ENCODE measurements around the gene PDE2A. TPM values are rescaled to one million over a fixed set of nuclear protein-coding genes. Genes with fewer than 3 reads are reported as not detected.

PDE2A gene
- total and polyA plus RNA-seq, 8 donors, result 8.4 to 13.8 (median 11.2) TPM

DNA sequence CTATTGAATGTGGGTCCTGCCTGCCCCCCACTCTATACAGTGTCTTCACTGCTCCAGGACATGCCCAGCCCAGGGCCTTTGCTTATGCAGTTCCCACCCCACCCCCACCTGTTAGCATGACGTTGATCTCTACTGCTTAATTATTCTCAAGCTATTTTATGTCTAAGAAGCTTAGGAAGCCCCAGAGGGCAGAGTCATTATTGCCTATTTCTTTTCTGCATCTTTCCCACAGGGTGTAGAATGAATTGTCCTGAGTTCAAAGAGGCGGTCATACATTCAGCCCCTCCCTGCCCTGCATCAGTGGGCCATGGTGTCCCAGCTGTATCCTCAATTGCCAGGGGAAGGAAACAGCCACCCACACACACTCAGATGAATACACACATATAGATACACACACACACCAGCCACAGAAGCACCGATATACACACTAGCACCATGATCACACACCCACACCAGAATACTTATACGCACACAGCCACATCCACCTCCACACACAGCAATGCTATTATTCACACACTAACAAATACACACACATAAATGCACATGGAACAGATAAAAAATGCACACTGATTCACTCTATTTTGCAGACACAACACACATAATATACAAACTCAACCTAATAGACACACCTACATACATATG, 1.5 kb downstream of the PDE2A start:
- DNase-seq, result no peak
- H3K27me3 ChIP-seq, result peaks cover 10 to 98% of the 10 kb centered on the region in 2 donors
- intact Hi-C loops (cut with DNase I), result loop anchor here in 1 of 2 donors (10.0 kb wide), 1 partner anchor 198 kb away; no protein-coding TSS in a partner anchor
- no peak overlapping the region for H3K27ac ChIP-seq
- peaks cover 0 to 5% of the 10 kb centered on the region in 2 donors for H3K4me1 ChIP-seq
- TF ChIP-seq, protein P1, sequence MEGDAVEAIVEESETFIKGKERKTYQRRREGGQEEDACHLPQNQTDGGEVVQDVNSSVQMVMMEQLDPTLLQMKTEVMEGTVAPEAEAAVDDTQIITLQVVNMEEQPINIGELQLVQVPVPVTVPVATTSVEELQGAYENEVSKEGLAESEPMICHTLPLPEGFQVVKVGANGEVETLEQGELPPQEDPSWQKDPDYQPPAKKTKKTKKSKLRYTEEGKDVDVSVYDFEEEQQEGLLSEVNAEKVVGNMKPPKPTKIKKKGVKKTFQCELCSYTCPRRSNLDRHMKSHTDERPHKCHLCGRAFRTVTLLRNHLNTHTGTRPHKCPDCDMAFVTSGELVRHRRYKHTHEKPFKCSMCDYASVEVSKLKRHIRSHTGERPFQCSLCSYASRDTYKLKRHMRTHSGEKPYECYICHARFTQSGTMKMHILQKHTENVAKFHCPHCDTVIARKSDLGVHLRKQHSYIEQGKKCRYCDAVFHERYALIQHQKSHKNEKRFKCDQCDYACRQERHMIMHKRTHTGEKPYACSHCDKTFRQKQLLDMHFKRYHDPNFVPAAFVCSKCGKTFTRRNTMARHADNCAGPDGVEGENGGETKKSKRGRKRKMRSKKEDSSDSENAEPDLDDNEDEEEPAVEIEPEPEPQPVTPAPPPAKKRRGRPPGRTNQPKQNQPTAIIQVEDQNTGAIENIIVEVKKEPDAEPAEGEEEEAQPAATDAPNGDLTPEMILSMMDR (IDR thresholded peaks at IDR 0.05), result no peak
- H3K4me3 ChIP-seq, result no peak overlapping the region
- H3K9me3 ChIP-seq, result peaks cover 0 to 6% of the 10 kb centered on the region in 2 donors
- no peak for ATAC-seq
- no peaks in the 10 kb centered on the region for H3K36me3 ChIP-seq

DNA sequence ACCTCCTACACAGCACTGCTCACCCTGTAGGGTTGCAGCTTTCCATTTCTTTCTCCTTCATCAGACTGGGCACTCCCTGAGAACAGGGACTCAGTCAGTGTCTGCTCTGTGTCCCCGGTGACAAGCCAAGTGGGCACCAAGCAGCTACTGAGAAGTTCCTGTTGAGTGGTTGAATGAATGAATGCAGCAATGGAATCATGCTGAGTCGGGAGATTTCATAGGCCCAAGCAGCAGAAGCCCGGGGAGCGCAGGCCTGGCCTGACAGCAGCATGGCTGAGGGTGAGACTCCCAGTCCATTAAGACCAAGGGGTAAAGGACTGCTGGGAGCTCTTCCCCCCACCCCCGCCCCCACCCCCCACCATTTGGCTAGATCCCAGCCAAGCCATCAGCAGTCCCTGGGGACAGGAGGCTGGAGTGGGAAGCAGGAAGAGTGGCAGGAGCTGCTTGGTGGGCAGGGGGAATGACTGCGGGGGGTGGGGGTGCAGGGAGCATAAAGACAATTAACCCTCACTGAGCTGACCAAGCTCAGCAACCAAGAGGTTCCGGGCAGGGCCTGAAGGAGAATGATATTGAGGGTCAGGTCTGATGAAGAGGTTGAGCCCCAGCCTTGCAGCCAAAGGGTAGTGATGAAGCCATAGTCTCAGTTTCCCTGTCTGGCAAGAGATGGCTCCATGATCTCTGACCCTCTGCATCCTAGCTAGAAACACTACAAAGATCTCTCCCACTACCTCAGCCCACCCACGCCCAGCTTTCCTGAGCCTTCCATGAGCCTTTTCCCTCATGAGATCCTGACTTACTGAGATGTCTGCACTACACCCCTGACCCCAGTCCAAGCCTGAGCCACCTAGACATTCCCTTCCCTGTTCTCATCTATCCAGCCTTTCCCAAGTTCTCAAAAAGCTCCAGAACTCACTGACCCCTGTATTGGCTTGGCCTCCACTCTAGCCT, 2.8 kb downstream of the PDE2A start:
- intact Hi-C loops (cut with DNase I), result loop anchor here in 1 of 2 donors (10.0 kb wide), 1 partner anchor 197 kb away; no protein-coding TSS in a partner anchor

DNA sequence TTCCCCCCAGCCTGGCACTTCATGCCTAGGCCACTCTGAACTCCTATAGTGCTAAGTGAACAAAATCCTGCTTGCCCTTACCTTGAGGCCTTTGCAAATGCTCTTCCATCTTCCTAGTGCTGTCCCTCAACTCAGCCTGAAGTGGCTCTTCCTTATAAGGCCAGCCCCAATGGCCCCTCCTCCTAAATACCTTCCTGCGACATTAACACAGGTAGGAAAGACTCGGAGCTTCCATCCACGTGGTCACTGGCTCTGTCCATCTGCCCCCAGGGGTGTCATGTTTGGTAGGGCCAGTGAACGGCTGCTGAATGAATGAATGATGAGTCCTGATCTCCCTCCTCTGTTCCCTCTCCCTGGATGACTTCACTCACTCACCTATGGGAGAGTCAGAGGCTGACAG, 4.2 kb downstream of the PDE2A start:
- Histone ChIP-seq H3K4me3 (no peak overlapping the region), H3K27ac (no peak overlapping the region), H3K9me3 (peaks cover 0 to 11% of the 10 kb centered on the region in 2 donors), H3K27me3 (peaks cover 10 to 86% of the 10 kb centered on the region in 2 donors), H3K36me3 (no peaks in the 10 kb centered on the region), H3K4me1 (no peaks in the 10 kb centered on the region)
- DNase-seq (no peak), ATAC-seq (no peak)
- intact Hi-C loops (cut with DNase I), result loop anchor here in 1 of 2 donors (10.0 kb wide), 1 partner anchor 195 kb away; no protein-coding TSS in a partner anchor
- TF ChIP-seq, protein P1 (IDR thresholded peaks at IDR 0.05), result no peak

More for the DNA sequence above, 2.8 kb downstream of the PDE2A start:
- Histone ChIP-seq H3K27me3 (peaks cover 10 to 86% of the 10 kb centered on the region in 2 donors), H3K27ac (no peak overlapping the region), H3K9me3 (peaks cover 0 to 11% of the 10 kb centered on the region in 2 donors), H3K4me1 (no peaks in the 10 kb centered on the region), H3K4me3 (no peak overlapping the region), H3K36me3 (no peaks in the 10 kb centered on the region)
- ATAC-seq, result no peak
- no peak for DNase-seq
- TF ChIP-seq, protein P1 (IDR thresholded peaks at IDR 0.05), result no peak

DNA sequence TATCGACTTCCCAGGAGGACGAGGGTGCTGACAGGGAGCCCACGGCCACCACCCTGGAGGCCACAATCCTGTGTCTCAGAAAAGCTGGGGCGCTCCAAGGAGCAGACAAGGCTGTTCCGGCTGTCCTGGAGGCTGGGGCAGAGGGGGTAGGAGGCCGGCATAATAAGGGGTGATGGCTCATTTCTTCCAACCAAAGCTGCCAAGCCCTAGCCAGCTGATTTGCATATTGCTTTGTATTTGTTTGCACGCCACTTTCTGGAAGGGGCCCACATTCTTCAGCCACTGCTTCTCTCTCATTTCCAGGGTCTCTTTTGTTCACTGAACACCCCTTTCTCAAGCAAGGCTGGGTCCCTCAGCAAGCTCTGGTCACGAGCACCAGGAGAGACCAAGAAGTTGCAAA, 4.7 kb downstream of the PDE2A start:
- intact Hi-C loops (cut with DNase I), result no loop called here
- H3K4me3 ChIP-seq, result no peak overlapping the region
- TF ChIP-seq, protein P1 (IDR thresholded peaks at IDR 0.05), result no peak
- peaks cover 10 to 81% of the 10 kb centered on the region in 2 donors for H3K27me3 ChIP-seq
- H3K4me1 ChIP-seq, result no peaks in the 10 kb centered on the region
- ATAC-seq, result no peak
- H3K36me3 ChIP-seq, result no peaks in the 10 kb centered on the region
- peaks cover 0 to 11% of the 10 kb centered on the region in 2 donors for H3K9me3 ChIP-seq
- no peak overlapping the region for H3K27ac ChIP-seq
- no peak for DNase-seq

All from left lung (tissue), 10 donors.